ENCODE results near the gene DENND1A.

The DENND1A gene

DNA sequence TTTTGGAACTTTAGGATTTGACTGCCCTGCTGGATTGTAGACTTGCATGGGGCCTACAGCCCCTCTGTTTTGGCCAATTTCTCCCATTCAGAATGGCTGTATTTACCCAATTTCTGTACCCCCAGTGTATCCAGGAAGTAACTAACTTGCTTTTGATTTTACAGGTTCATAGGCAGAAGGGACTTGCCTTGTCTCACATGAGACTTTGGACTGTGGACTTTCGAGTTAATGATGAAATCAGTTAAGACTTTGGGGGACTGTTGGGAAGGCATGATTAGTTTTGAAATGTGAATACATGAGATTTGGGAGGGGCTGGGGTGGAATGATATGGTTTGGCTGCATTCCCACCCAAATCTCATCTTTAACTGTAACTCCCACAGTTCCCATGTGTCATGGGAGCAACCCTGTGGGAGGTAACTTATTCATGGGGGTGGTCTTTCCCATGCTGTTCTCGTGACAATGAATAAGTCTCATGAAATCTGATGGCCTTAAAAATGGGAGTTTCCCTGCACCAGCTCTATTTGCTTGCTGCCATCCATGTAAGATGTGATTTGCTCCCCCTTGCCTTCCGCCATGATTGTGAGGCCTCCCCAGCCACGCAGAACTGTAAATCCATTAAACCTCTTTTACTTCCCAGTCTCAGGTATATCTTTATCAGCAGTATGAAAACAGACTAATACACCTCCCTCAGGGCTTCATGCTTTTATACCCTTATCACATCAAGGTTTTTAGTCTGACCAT lies 206.6 kb downstream of the DENND1A start:
- no peak for DNase-seq

DNA sequence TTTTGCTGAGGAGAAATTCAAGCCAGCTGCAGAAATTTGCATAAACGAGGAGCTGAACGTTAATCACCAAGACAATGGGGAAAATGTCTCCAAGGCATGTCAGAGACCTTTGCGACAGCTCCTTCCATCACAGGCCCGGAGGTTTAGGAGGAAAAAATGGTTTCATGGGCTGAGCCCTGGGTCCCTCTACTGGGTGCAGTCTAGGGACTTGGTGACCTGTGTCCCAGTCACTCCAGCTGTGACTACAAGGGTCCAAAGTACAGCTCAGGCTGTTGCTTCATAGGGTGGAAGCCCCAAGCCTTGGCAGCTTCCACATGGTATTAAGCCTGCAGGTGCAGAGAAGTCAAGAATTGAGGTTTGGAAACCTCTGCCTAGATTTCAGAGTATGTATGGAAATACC lies 207.5 kb downstream of the DENND1A start:
- no peak for DNase-seq

DNA sequence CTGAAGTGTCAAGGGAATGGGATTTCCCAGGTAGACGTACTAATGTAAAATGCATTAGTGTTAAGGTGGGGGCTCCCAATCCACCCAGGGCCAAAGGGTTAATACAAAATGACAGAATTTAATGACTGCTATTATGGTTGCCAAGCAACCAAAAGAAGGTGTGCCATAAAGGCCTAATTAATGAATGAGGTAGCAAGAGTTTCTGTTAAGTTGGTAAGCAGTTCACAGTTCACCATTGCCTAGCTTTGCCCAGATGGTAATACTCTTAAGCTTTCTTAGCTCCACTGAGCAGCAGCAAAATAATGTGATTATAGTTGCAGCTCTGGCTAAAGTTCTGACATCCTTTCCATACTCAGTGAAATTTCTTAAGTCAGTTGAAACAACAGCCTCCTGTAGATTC lies 211.7 kb downstream of the DENND1A start:
- no peak for DNase-seq

DNA sequence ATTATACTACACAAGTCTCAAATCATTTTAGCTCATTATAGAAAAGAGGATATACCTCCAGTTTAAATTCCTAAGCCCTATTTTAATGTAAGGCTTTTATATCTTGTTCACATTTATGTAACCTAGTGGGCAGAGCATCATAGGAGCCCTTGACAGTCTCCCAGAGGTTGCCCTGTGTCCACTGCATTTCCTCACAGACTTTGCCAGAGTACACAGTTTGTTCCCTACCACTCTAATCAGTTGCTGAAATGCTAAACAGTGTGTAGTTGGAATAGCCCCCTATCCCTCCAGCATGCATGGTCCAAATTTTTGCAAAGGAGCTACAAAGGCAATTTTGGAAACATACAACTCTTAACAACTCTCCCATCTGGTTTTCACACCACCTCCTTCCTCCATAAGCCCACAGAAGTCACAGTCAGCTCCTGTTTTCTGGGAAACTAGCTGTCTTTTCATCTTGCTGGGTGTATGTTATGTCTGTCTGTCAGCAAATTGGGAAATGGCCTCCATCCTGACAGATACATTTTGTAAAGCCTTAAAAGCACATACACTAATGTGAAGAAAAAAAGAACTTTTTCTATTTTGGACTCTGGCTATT lies 212.2 kb downstream of the DENND1A start:
- no peak for DNase-seq

DNA sequence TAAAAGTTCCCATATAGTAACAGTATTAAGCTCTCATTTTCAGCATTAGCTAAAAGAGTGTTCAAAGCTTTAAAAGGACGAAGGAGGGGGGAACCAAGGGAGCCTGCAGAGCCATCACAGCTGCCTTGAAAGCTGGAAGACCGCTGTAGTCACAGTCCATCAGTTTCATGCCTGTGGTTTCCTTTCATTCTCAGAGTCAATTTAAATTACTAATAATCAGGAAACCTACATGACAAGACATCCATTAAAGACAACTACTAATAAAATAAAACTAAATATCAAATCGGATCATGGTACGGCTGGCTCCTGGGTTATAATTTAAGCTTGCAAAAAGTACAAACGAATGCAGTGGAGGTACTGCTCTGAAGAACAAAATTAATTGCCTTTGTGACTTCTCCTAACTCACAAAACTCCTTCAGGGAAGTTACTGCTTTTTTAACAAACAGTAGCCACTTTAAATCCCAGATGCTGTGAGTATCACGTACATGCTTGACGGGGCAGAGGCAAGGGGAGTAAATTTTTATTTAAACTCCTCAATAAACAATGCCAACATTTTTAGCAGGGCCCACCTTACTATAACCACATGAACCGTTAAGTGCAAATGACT lies 213.5 kb downstream of the DENND1A start:
- DNase-seq, result no peak

DNA sequence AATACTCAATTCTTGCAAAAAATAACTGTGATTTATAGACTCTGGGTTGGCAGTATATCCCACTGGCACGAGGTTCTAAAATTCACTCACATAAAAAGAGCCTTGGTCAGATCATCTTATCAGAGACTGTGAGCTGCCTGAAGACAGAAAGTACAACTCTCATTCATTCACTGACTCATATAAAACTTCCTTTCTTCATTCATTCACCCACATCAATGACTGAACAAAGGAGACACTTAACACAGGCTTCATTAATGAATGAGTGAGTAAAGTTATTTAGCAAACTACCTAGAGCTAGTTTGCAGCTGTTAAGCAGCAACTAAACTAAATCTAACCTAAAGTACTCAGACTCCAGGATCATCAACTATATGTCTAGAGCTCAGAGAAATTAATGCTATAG lies 214.7 kb downstream of the DENND1A start:
- no peak for DNase-seq

DNA sequence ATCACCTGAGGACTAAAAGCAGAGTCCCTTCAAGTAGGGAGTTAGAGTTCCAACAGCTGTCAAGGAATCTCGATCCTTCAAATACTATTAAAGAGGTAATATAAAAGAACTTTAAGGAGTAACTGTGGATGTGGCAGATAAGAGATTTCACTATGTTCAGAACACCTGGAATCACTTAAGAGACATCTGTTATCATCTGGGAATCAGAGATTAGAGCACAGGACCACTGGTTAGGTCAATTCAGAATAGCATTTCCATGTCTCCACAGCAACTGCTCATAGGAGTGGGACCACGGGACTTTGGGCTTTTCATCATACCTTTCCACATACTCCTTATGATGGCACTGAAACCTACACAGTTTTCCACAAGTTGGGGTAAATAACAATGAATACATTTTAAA lies 216.6 kb downstream of the DENND1A start:
- no peak for DNase-seq

DNA sequence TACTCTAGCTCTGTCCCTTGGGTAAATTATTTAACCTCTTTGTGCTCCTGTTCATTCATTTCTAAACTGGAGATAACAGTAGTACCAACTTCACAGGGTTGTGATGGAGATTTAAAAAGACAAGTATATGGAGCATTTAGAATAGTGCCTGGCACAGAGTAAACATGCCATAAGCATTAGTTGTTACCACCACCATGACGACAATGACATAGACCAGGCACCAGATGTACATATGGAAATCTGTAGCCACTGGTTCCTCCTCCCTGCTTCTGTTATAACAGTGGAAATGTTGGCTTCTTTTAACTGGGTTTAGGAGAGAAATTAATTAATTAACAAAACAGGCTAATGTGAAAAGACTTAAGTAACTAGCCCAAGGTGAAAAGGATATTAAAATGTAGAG lies 217.5 kb downstream of the DENND1A start:
- DNase-seq, result no peak

DNA sequence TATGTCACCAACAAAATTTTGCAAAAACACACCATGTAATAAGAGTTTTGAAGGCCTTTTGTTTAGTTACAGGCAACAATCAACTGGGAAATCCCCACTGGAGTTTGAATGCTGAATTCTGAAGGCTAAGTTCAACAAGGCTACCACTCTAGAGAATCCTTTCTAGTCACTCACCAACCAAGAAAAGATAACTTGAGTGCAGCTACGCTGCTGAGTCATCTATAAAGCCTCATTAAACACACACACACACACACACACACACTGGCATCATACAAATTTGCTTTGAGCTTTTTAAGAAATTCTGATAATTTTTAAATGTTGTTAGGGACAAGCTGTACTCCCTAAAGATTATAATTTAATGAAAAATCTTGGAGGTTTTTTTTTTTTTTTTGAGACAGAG lies 219.6 kb downstream of the DENND1A start:
- DNase-seq, result no peak

DNA sequence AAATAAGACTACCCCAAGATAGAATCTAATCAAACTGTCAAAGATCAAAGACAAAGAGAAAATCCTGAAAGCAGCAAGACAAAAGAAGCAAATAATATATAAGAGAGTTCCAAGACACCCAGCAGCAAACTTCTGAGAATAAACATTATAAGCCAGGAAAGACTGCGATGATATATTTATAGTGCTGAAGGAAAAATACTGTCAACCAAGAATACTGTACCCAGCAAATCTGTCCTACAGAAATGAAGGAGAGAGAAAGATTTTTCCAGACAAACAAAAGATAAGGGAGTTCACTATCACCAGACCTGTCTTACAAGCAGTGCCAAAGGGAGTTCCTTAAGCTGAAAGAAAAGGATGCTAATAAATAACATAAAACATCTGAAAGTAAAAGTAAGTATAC lies 227.4 kb downstream of the DENND1A start:
- no peak for DNase-seq

DNA sequence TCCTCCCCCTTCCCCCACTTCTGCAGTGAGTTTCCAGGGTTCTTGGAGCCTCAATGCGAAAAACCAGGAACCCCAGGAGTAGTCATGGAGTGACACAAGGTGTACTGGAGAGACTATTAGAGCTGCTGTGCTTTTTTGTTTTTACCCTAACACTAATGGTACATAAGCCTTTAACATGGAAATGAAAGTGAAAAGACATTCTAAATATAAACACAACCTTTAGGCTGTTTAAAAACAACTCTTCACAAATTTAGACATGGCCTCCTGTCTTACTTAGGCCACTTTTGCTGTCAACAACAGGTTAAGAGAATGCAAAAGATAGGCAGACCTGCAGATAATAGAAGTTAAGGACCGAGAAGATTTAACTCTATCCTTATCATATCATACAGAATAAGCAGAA lies 232.2 kb downstream of the DENND1A start:
- DNase-seq, result no peak

DNA sequence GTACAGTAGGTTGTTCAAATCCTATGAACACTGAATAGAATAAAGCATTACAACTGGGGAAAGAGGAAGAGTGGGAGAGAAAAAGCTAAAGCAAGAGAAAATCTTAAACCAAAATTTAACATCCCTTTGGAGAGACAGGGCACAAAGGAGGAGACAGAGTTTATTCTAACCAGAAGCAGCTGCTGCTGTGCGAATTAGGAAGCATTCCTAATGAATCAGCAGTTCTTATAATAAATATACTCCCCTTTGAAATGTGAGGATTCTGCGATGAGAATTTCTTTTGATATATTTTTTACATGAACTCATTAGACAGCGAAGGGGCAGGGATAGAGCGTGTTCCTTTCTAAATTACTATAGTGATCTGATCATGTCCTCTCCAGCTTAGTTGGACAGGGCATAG lies 233.4 kb downstream of the DENND1A start:
- no peak for DNase-seq

DNA sequence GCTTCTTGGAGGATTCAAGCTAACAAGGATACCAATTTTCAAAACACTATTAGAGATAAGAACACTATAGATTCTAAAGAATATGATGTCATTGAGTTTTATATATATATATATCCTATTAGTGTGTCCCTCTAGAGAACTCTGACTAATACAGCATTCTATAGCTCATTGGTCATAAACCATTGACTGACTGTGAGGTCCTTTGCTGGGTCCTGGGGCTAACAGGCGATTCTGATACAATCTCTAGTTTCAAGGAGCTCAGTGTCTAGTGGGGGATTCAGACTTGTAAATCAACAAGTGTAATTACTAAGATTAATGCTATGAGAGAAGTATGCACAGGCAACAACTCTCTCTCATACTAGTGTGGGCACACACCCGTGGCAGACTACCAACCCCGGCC lies 234.5 kb downstream of the DENND1A start:
- no peak for DNase-seq

DNA sequence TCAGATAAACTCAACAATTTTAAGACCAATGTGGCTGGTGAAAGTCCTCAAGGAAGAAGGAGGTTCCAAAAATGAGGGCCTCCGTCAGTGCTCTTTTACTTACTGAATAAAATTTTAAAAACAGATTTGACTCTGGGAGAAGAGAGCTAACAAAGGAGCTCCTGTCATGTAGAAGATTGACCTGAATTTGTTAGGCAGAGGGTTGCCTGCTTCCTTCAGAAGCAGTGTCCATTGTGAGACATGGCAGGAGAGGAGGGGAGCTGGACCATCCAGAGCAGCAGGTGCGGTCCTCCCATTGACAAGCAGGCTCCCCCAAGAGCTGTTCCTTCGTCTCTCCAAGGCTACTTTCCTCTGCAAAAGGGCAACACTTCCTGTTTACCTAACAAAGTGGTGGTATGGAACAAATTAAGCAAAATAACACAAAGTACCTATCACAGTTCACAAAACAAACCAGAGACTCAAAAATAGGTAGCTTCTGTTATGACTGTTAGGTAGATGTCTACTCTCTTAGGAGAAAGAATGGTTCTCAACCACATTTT lies 238.1 kb downstream of the DENND1A start:
- DNase-seq, result no peak

DNA sequence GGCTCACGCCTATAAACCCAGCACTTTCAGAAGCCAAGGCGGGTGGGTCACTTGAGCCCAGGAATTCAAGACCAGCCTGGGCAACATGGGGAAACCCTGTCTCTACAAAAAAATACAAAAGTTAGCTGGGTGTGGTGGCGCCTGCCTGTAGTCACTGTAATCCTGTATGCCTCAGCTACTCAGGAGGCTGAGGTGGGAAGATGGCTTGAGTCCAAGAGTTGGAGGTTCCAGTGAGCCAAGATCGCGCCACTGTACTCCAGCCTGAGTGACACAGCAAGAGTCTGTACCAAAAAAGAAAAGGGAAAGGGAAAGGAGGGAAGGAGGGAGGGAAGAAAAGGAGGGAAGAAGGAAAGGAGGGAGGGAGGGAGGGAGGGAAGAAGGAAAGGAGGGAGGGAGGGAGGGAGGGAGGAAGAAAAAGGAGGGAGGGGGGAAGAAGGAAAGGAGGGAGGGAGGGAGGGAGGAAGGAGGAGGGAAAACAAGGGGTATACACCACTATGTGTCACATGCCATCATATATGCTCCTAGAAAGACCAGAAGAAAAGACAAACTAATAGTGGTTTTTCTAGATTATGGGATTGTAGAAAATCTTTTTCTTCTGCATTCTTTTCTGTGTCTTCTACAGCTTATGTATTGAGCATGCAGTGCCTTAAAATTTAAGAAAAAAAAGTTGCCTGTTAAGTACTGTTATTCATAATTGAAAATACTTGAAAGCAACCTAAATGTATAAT lies 240.1 kb downstream of the DENND1A start:
- DNase-seq, result no peak

DNA sequence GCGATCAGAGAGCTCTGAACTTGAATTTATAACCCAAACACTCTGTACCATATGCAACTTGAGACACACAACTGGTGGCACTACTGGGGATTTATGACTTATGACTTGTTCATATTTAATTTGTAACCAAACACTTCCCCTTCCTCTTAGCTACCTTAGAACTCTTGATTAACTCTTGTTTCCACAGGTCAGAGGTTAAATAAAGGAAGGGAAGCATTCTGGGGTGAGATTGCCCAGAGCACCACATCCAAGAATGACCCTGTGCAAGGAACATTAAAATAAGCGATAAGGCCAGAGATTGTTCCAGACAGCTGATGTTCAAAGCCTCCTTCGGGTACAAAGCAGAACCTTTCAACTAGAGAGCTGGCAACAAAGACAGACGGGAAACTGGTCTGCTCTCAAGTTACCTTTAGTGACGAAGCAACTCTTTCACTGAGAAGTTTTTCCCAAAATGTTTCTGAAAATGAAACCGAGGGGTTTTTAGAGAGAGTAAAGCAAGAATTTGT lies 242.6 kb downstream of the DENND1A start:
- no peak for DNase-seq

DNA sequence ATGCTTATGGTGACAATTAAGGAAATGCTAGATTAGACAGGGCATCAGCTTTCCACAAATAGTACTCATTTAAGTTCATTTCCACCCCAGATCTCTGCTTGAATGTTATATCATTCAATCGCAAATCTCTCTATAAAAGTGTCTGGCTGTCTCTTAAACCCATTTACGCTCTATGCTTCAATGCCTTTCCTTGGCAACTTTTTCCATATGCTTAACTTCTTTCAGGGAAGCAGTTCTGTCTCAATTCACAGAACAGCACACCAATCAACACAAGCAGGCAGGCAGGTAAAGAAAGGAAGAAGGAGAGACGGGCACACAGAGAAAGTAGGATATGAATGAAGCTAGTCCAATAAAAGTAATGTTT lies 243.1 kb downstream of the DENND1A start:
- no peak for DNase-seq

DNA sequence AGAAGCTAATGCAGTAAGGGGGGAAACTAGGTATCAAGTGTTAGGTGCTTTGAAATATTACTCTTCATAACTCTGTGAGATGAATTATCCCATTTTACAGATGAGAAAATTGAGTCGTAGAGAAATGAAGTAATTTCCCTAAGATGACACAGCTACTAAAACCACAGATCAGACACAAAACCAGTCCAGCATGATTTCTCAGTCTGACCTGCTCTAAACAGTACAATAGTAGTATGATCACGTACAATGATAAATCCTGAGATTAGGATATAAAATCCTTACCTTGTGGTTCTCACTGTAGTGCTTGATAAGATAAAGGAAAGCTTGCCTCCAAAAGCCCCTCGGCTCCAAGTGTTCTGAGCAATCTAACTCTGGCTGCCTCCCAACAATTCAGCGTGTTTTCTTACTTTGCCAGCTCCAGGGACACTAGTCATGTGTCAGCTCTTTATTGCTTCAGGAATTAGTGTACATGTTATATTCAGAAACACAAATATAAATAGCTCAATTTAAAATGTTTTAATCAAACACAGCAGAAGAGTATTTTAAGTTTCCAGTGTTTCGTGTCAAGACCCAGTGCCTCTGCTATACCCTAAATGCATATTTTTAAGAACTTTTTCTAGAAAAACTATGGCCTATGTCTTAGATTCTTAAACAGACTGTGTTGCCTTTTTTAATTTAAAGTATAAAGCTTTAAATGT lies 243.6 kb downstream of the DENND1A start:
- DNase-seq, result no peak

DNA sequence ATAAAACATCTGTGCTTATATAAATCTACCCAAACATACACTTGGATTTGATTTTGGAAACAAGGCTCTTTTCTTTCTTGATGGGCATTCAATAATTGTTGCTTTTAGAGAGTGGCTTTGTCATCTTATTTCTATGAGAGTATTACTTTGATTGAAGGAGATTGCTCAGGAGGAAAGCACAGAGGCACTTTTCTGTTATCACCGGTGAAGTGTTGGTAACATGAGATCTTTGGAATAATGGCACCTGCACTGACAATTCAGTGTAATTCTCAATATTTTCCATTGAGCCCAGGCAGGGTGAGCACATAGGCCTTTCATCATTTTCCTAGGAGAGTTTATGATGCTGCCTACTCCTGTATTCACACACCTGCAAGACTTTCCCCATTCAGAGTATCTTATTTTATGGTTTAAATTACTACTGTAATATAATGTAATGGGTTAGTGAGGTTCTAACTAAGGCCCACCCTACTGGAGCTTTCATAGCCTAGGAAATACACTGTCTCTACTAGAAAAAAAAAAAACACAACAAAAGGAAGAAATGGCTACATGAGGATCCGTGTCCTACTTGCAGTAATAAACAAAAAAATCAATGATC lies 244.3 kb downstream of the DENND1A start:
- no peak for DNase-seq

DNA sequence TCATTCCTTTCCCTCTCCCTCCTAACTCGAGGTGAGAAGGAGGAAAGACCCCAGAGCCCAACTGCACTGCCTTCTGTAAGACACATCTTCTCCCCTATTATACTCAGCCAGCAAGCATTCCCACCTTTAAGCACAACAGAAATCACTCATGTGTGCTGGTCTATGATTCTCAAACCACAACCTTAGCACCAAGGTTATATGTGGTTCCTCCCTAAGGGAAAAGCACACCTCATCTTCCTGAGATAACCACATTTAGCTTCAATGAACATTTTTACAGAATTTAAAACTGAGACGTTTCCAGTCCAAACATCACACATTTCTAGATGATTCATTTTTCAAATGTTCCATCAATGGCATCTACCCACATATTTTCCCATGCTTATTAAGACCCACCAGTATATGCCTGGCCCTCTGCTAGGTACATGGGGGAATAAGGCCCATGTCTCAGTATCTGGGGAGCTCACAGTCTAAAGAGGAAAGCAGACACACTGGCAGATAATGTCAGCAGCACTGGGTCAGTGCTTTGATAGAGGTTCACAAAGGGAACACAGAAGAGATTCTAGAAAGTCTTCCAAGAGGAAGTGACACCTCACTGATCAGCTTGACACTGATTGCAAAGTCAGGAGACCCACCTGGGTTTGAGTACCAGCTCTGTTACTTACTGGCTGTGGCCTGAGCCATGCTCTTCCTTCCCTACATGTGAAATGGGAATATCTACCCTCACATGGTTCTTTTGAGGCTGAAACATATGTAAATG lies 245.4 kb downstream of the DENND1A start:
- DNase-seq, result no peak

DNA sequence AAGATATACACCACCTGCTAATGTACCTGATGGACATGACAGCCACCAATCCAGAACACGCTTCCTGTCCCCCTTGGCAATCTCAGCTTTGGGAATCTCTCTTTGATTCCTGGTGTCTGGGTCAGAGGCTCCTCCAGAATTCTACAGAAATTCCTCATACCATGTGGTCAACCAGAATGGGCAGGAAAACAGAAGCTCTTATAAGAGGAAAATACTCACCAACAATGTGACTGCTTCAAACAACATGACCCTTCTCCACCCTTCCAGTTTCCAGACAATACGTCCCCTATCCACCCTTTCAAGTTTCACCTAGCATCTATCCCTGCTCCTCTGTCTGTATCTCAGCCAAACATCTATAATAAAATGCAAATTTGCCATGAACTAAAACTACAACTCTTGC lies 247.2 kb downstream of the DENND1A start:
- no peak for DNase-seq

All from C1 segment of cervical spinal cord (tissue), 14 donors.